ENCODE data around the gene EME1. TPM values are rescaled to one million over a fixed set of nuclear protein-coding genes. Genes with fewer than 3 reads are reported as not detected.

EME1 gene
- total RNA-seq, 1 donor from 2014 or later, result not detected

- DNase-seq (ENCODE audit: low spot score), result no peak
These were observed 25.1 kb upstream of the EME1 start for GRCh38 chr17:50347894-50348291.

- DNase-seq (ENCODE audit: low spot score), result peak; percentile 67
These were observed 24.3 kb upstream of the EME1 start for GRCh38 chr17:50348522-50349242.

- DNase-seq (ENCODE audit: low spot score), result peak; percentile 73
These were observed 23.8 kb upstream of the EME1 start for GRCh38 chr17:50349243-50349600.

GRCh38 chr17:50350733-50351132 is 22.3 kb upstream of the EME1 start:
- peak; percentile 30 for DNase-seq (ENCODE audit: low spot score)

- DNase-seq (ENCODE audit: low spot score), result peak; percentile 83
These were observed 20.8 kb upstream of the EME1 start for GRCh38 chr17:50352072-50352692.

- DNase-seq (ENCODE audit: low spot score), result no peak
These were observed 20.1 kb upstream of the EME1 start for GRCh38 chr17:50352693-50353599.

GRCh38 chr17:50353600-50354195 is 19.3 kb upstream of the EME1 start:
- DNase-seq (ENCODE audit: low spot score), result peak; percentile 74

- DNase-seq (ENCODE audit: low spot score), result peak; percentile 76
These were observed 18.8 kb upstream of the EME1 start for GRCh38 chr17:50354198-50354597.

GRCh38 chr17:50354776-50355175 is 18.3 kb upstream of the EME1 start:
- DNase-seq (ENCODE audit: low spot score), result peak; percentile 86

GRCh38 chr17:50355336-50355700 is 17.7 kb upstream of the EME1 start:
- peak; percentile 78 for DNase-seq (ENCODE audit: low spot score)

- no peak for DNase-seq (ENCODE audit: low spot score)
These were observed 17.2 kb upstream of the EME1 start for GRCh38 chr17:50355701-50356341.

GRCh38 chr17:50356418-50356817 is 16.6 kb upstream of the EME1 start:
- DNase-seq (ENCODE audit: low spot score), result no peak

- DNase-seq (ENCODE audit: low spot score), result no peak
These were observed 16.0 kb upstream of the EME1 start for GRCh38 chr17:50356892-50357510.

- DNase-seq (ENCODE audit: low spot score), result no peak
These were observed 14.9 kb upstream of the EME1 start for GRCh38 chr17:50358177-50358576.

- no peak for DNase-seq (ENCODE audit: low spot score)
These were observed 13.9 kb upstream of the EME1 start for GRCh38 chr17:50359005-50359699.

GRCh38 chr17:50359998-50360461 is 13.0 kb upstream of the EME1 start:
- peak; percentile 84 for DNase-seq (ENCODE audit: low spot score)

- DNase-seq (ENCODE audit: low spot score), result no peak
These were observed 12.4 kb upstream of the EME1 start for GRCh38 chr17:50360486-50361115.

- peak; percentile 62 for DNase-seq (ENCODE audit: low spot score)
These were observed 11.2 kb upstream of the EME1 start for GRCh38 chr17:50361561-50362480.
